BJ (cell line): ENCODE data around the gene GPRC5D. TPM values are rescaled to one million over a fixed set of nuclear protein-coding genes. Genes with fewer than 3 reads are reported as not detected.

Source experiments
- CTCF ChIA-PET: fragments of 350-600 bp; formaldehyde crosslinking; extraction: SDS; loops from one replicate; lab custom pipeline; 2021; ENCODE audit warnings: antibody characterized with exemption, inconsistent platforms; lab: Yijun Ruan, JAX
- POLR2A ChIA-PET: fragments of 300-600 bp; sonication (Branson Sonifier 250); formaldehyde crosslinking; extraction: SDS; loops from one replicate; lab custom pipeline; 2021; ENCODE audit warnings: antibody characterized with exemption; lab: Charles Lee
- DNase-seq: peaks from one replicate; pipeline ENCODE4 v3.0.0-alpha.2; 2011; ENCODE audit warnings: low read depth
- H3K27me3 ChIP-seq: 2 replicates; pipeline ENCODE4 v1.6.0; 2011; ENCODE audit warnings: low read length; ENCODE audit not compliant: control insufficient read depth, insufficient read depth
- H3K36me3 ChIP-seq: 2 replicates; pipeline ENCODE4 v1.5.1; 2011; ENCODE audit warnings: low read length; ENCODE audit not compliant: control insufficient read depth, insufficient read depth
- H3K4me3 ChIP-seq: 2 replicates; pipeline ENCODE4 v1.5.1; 2011; ENCODE audit warnings: low read depth, mild to moderate bottlenecking, control low read depth, low read length
- CTCF ChIP-seq: IDR thresholded peaks from 2 replicates; pipeline ENCODE4 v1.5.1; 2011; ENCODE audit warnings: low read depth, mild to moderate bottlenecking, control low read depth, inconsistent platforms, low read length, moderate library complexity; ENCODE audit not compliant: insufficient read depth
- polyA plus RNA-seq: library from polyadenylated mRNA; depleted of rRNA; stranded (reverse); fragments of >200 nt; gene quantifications from 2 replicates; pipeline ENCODE4 v1.2.3, GENCODE V29; 2011

GPRC5D gene
- polyA plus RNA-seq, 1 experiment = not detected

GRCh38 chr12:12939888-12940287 is 12.1 kb downstream of the GPRC5D start:
- DNase-seq = no peak
- Histone ChIP-seq H3K4me3 (no peak overlapping the region), H3K36me3 (no peaks in the 10 kb centered on the region), H3K27me3 (no peaks in the 10 kb centered on the region)
- CTCF ChIA-PET = interaction anchor here (1.3 kb wide), 2 partner anchors 10 to 26 kb away, joined by 5 to 7 read pairs; no protein-coding TSS in a partner anchor
- POLR2A ChIA-PET = no interaction called here
- TF ChIP-seq CTCF = no peak

GRCh38 chr12:12938541-12938940 is 13.4 kb downstream of the GPRC5D start:
- POLR2A ChIA-PET = no interaction called here
- CTCF ChIA-PET = interaction anchor here (1.3 kb wide), 1 partner anchor 11 kb away, joined by 7 read pairs; no protein-coding TSS in a partner anchor
- TF ChIP-seq CTCF = no peak
- Histone ChIP-seq H3K36me3 (no peaks in the 10 kb centered on the region), H3K27me3 (no peaks in the 10 kb centered on the region), H3K4me3 (no peak overlapping the region)
- no peak for DNase-seq

GRCh38 chr12:12936983-12937491 is 14.9 kb downstream of the GPRC5D start:
- ChIA-PET CTCF (interaction anchor here (0.5 to 0.6 kb wide), 2 partner anchors 21 to 22 kb away, joined by 3 read pairs; no protein-coding TSS in a partner anchor), POLR2A (no interaction called here)
- no peaks in the 10 kb centered on the region for H3K36me3 ChIP-seq
- no peaks in the 10 kb centered on the region for H3K27me3 ChIP-seq
- DNase-seq = no peak
- no peak for TF ChIP-seq CTCF
- no peak overlapping the region for H3K4me3 ChIP-seq

- no peak for DNase-seq
- no peaks in the 10 kb centered on the region; the same call in 1 of the 2 replicates for H3K36me3 ChIP-seq
- no peaks in the 10 kb centered on the region for H3K27me3 ChIP-seq
- POLR2A ChIA-PET = no interaction called here
- CTCF ChIA-PET = no interaction called here
- H3K4me3 ChIP-seq = no peak overlapping the region
- no peak for TF ChIP-seq CTCF
Measured at GRCh38 chr12:12934556-12934955, 17.4 kb downstream of the GPRC5D start.

GRCh38 chr12:12933742-12934141 is 18.2 kb downstream of the GPRC5D start:
- POLR2A ChIA-PET = no interaction called here
- TF ChIP-seq CTCF = no peak
- no peaks in the 10 kb centered on the region; the same call in 1 of the 2 replicates for H3K36me3 ChIP-seq
- CTCF ChIA-PET = no interaction called here
- no peaks in the 10 kb centered on the region for H3K27me3 ChIP-seq
- no peak for DNase-seq
- no peak overlapping the region for H3K4me3 ChIP-seq
